Stimulated activated CD8-positive, alpha-beta memory T cell treated with anti-CD3 and anti-CD28 coated beads, Interleukin-12 subunit alpha, Interleukin-12 subunit beta, amount 100 ng/mL, for 4 hours (primary cell): ENCODE data around the gene HADH.
"Not testable (repeated sequence)": the region's sequence is repeated elsewhere in the genome, so short reads cannot be mapped to it uniquely, and the experiment has no call there.

Source experiments
- DNase-seq: peaks from one replicate; pipeline ENCODE4 v3.0.0-alpha.2; 2020; ENCODE audit warnings: low read depth

The HADH gene

GRCh38 chr4:107989537-107990386, at the start of gene HADH:
HADH (plus strand) TSS chr4:107989889; CDS start chr4:107989933, 44 bp downstream.
- DNase-seq = peak; percentile 91

- DNase-seq = no peak
Measured at GRCh38 chr4:107945809-107946208, 43.9 kb upstream of the HADH start.

- no peak for DNase-seq
Measured at GRCh38 chr4:107950746-107951540, 38.7 kb upstream of the HADH start.

GRCh38 chr4:107951551-107951950, 38.1 kb upstream of the HADH start:
- DNase-seq = no peak

GRCh38 chr4:107956011-107956410, 33.7 kb upstream of the HADH start:
- DNase-seq = no peak

GRCh38 chr4:107966903-107967302, 22.8 kb upstream of the HADH start:
- DNase-seq = no peak

GRCh38 chr4:107967519-107967918, 22.2 kb upstream of the HADH start:
- DNase-seq = not testable (repeated sequence)

- not testable (repeated sequence) for DNase-seq
Measured at GRCh38 chr4:107967921-107968320, 21.8 kb upstream of the HADH start.

GRCh38 chr4:107970063-107970798, 19.5 kb upstream of the HADH start:
- no peak for DNase-seq

GRCh38 chr4:107972605-107973004, 17.1 kb upstream of the HADH start:
- DNase-seq = no peak

- DNase-seq = no peak
Measured at GRCh38 chr4:107974523-107974922, 15.2 kb upstream of the HADH start.

GRCh38 chr4:107977482-107977881, 12.2 kb upstream of the HADH start:
- DNase-seq = no peak

- no peak for DNase-seq
Measured at GRCh38 chr4:107977966-107978705, 11.6 kb upstream of the HADH start.

GRCh38 chr4:107978716-107979451, 10.8 kb upstream of the HADH start:
- DNase-seq = no peak

- no peak for DNase-seq
Measured at GRCh38 chr4:107987916-107988762, 1.6 kb upstream of the HADH start.

GRCh38 chr4:107988763-107989035, 990 bp upstream of the HADH start:
- DNase-seq = no peak

- DNase-seq = no peak
Measured at GRCh38 chr4:107989162-107989536, 540 bp upstream of the HADH start.

GRCh38 chr4:107991945-107992630, 2.4 kb downstream of the HADH start:
- no peak for DNase-seq

- no peak for DNase-seq
Measured at GRCh38 chr4:107993969-107994368, 4.3 kb downstream of the HADH start.

- no peak for DNase-seq
Measured at GRCh38 chr4:107994894-107995293, 5.2 kb downstream of the HADH start.
